ENCODE data around the gene ANGPTL7. TPM values are rescaled to one million over a fixed set of nuclear protein-coding genes. Genes with fewer than 3 reads are reported as not detected.

The ANGPTL7 gene
- total RNA-seq, 3 donors from 2014 or later (not counting 1 experiment from before 2014, with no cell fraction given): not detected

DNA sequence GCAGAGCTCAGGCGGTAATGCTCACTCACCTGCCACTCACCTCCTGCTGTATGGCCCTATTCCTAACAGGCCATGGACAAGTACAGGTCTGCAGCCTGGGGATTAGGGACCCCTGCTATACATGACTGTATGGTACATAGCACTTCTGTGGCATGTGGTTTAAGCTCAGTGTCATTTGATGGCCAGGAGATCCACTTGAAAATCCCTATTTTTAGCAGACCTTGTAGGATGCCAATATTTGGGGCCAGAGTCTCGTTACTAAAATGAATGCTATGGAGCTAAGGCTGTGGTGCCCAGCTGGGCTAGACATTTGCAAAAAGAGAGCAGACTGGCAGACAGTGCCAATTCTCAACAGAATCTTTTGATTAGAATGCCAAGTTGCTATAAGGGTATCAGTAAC is 1.7 kb upstream of the ANGPTL7 start:
- intact Hi-C loops (cut with micrococcal nuclease): no loop called here
- Mint-ChIP-seq H3K9me3 (no peaks in the 10 kb centered on the region), H3K4me3 (no peak overlapping the region), H3K27me3 (ENCODE audit: low read depth in 2 of 2) (no peaks in the 10 kb centered on the region), H3K36me3 (peaks cover 8% of the 10 kb centered on the region), H3K4me1 (no peaks in the 10 kb centered on the region), H3K27ac (no peak overlapping the region)
- 100% methylated on average over 2 of the region's 2 CpGs for WGBS (ENCODE audit: insufficient coverage)
- Histone ChIP-seq H3K27me3 (ENCODE audit: control insufficient read depth, insufficient read depth, low read length) (no peaks in the 10 kb centered on the region), H3K36me3 (ENCODE audit: control insufficient read depth, insufficient read depth, low read length) (peaks cover 41% of the 10 kb centered on the region), H3K4me3 (ENCODE audit: low read length) (no peak overlapping the region), H3K4me1 (ENCODE audit: control insufficient read depth, insufficient read depth, low read length) (no peaks in the 10 kb centered on the region), H3K9me3 (ENCODE audit: control insufficient read depth, insufficient read depth, low read length) (no peaks in the 10 kb centered on the region), H3K27ac (ENCODE audit: low read length) (no peak overlapping the region)
- TF ChIP-seq, protein P1, sequence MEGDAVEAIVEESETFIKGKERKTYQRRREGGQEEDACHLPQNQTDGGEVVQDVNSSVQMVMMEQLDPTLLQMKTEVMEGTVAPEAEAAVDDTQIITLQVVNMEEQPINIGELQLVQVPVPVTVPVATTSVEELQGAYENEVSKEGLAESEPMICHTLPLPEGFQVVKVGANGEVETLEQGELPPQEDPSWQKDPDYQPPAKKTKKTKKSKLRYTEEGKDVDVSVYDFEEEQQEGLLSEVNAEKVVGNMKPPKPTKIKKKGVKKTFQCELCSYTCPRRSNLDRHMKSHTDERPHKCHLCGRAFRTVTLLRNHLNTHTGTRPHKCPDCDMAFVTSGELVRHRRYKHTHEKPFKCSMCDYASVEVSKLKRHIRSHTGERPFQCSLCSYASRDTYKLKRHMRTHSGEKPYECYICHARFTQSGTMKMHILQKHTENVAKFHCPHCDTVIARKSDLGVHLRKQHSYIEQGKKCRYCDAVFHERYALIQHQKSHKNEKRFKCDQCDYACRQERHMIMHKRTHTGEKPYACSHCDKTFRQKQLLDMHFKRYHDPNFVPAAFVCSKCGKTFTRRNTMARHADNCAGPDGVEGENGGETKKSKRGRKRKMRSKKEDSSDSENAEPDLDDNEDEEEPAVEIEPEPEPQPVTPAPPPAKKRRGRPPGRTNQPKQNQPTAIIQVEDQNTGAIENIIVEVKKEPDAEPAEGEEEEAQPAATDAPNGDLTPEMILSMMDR (IDR thresholded peaks at IDR 0.05): no peak
- ATAC-seq (no peak), DNase-seq (no peak)

DNA sequence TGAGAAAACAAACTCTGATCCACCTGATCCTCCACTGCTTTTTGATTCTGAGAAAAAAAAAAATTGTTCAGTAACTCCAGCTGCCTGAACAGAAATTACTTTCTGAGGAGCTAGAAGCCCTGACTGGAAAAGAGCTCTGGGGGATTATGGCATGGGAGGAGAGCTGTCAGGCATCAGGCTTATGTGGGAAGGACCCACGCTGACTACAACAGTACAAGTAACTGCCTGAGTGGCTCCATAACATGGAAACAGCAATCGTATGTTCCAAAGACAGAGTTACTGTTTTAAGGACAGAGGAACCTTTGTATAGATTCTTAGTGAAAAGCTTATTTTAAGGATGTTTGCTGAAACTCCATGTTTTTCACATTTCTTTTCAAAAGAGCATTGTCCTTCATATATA is 1.2 kb upstream of the ANGPTL7 start:
- H3K27me3 Mint-ChIP-seq (ENCODE audit: low read depth in 2 of 2): no peaks in the 10 kb centered on the region
- WGBS (ENCODE audit: insufficient coverage): 93% methylated on average over 2 of the region's 2 CpGs
- Histone ChIP-seq H3K4me1 (ENCODE audit: control insufficient read depth, insufficient read depth, low read length) (no peaks in the 10 kb centered on the region), H3K27me3 (ENCODE audit: control insufficient read depth, insufficient read depth, low read length) (no peaks in the 10 kb centered on the region), H3K4me3 (ENCODE audit: low read length) (no peak overlapping the region), H3K27ac (ENCODE audit: low read length) (no peak overlapping the region), H3K36me3 (ENCODE audit: control insufficient read depth, insufficient read depth, low read length) (peaks cover 38% of the 10 kb centered on the region), H3K9me3 (ENCODE audit: control insufficient read depth, insufficient read depth, low read length) (no peaks in the 10 kb centered on the region)
- intact Hi-C loops (cut with micrococcal nuclease): no loop called here
- H3K4me1 Mint-ChIP-seq: no peaks in the 10 kb centered on the region
- ATAC-seq (no peak), DNase-seq (no peak)
- no peak overlapping the region for H3K27ac Mint-ChIP-seq
- peaks cover 8% of the 10 kb centered on the region for H3K36me3 Mint-ChIP-seq
- H3K9me3 Mint-ChIP-seq: no peaks in the 10 kb centered on the region
- H3K4me3 Mint-ChIP-seq: no peak overlapping the region
- TF ChIP-seq, protein P1 (IDR thresholded peaks at IDR 0.05): no peak

DNA sequence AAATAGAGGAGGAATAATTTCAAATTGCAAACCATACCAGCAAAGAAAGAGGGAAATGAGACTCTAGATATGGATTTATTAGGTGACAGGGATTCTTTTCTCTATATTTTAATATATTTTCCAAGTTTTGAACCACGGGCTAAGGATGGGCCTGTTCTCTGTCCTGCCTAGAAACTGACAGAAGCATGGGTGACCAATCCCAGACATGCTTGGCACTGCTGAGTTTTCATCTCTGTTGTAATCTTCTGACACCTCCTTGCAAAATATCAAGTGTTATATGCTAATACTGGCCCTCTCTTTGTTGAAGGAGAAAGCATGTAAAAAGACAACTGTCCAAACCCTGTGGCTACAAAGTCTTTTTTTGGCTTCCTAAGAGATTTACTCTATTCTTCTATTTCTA is 774 bp upstream of the ANGPTL7 start:
- 100% methylated on average over 1 of the region's 1 CpG for WGBS (ENCODE audit: insufficient coverage)

DNA sequence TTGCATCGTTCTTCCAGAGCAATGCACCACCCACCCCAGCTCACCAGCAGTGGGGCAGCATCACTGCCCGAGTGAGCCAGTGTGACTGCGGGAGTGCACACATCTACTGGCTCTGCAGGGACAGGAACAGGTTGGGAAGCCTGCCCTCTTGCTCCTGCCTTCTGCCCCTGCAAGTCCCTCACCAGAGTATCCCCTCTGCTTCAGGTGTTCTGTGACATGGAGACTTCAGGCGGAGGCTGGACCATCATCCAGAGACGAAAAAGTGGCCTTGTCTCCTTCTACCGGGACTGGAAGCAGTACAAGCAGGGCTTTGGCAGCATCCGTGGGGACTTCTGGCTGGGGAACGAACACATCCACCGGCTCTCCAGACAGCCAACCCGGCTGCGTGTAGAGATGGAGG is 4.2 kb downstream of the ANGPTL7 start:
- WGBS (ENCODE audit: insufficient coverage): 98% methylated on average over 11 of the region's 11 CpGs
- H3K4me3 Mint-ChIP-seq: no peak overlapping the region
- H3K36me3 ChIP-seq (ENCODE audit: control insufficient read depth, insufficient read depth, low read length): peaks cover 67% of the 10 kb centered on the region
- H3K4me1 ChIP-seq (ENCODE audit: control insufficient read depth, insufficient read depth, low read length): no peaks in the 10 kb centered on the region
- ATAC-seq (no peak), DNase-seq (no peak)
- H3K27ac Mint-ChIP-seq: no peak overlapping the region
- H3K4me3 ChIP-seq (ENCODE audit: low read length): no peak overlapping the region
- H3K27me3 Mint-ChIP-seq (ENCODE audit: low read depth in 2 of 2): no peaks in the 10 kb centered on the region
- no peaks in the 10 kb centered on the region for H3K27me3 ChIP-seq (ENCODE audit: control insufficient read depth, insufficient read depth, low read length)
- no peaks in the 10 kb centered on the region for H3K9me3 ChIP-seq (ENCODE audit: control insufficient read depth, insufficient read depth, low read length)
- no peak overlapping the region for H3K27ac ChIP-seq (ENCODE audit: low read length)
- TF ChIP-seq, protein P1 (IDR thresholded peaks at IDR 0.05): no peak
- H3K9me3 Mint-ChIP-seq: no peaks in the 10 kb centered on the region
- peaks cover 2% of the 10 kb centered on the region for H3K36me3 Mint-ChIP-seq
- H3K4me1 Mint-ChIP-seq: no peaks in the 10 kb centered on the region
- intact Hi-C loops (cut with micrococcal nuclease): no loop called here

More for the DNA sequence above, 774 bp upstream of the ANGPTL7 start:
- H3K27me3 Mint-ChIP-seq (ENCODE audit: low read depth in 2 of 2): no peaks in the 10 kb centered on the region
- H3K4me3 Mint-ChIP-seq: no peak overlapping the region
- H3K36me3 Mint-ChIP-seq: peaks cover 8% of the 10 kb centered on the region
- H3K4me1 ChIP-seq (ENCODE audit: control insufficient read depth, insufficient read depth, low read length): no peaks in the 10 kb centered on the region
- no peak overlapping the region for H3K4me3 ChIP-seq (ENCODE audit: low read length)
- H3K27me3 ChIP-seq (ENCODE audit: control insufficient read depth, insufficient read depth, low read length): no peaks in the 10 kb centered on the region
- intact Hi-C loops (cut with micrococcal nuclease): no loop called here
- no peak overlapping the region for H3K27ac ChIP-seq (ENCODE audit: low read length)
- no peaks in the 10 kb centered on the region for H3K9me3 ChIP-seq (ENCODE audit: control insufficient read depth, insufficient read depth, low read length)
- no peak overlapping the region for H3K27ac Mint-ChIP-seq
- ATAC-seq (no peak), DNase-seq (no peak)
- no peaks in the 10 kb centered on the region for H3K9me3 Mint-ChIP-seq
- H3K4me1 Mint-ChIP-seq: no peaks in the 10 kb centered on the region
- peaks cover 39% of the 10 kb centered on the region for H3K36me3 ChIP-seq (ENCODE audit: control insufficient read depth, insufficient read depth, low read length)
- TF ChIP-seq, protein P1 (IDR thresholded peaks at IDR 0.05): no peak

All from natural killer cell (primary cell).